ENCODE results near the gene ZDHHC14.

DNA sequence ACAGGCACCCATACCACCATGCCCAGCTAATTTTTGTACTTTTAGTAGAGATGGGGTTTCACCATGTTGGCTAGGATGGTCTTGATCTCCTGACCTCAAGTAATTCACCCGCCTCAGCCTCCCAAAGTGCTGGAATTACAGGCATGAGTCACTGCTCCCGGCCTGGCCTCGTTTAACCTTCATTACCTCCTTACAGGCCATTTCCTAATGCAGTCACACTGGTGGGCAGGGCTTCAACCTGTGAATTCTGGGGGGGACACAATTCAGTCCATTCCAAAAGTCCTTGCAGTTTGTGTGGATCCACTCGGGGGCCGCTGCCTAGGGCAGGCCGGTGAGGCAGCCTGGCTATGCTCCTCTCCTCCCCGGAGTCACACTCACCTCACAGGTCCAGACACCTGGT is 329.6 kb downstream of the ZDHHC14 start:
- no peak for TF ChIP-seq YY1 (IDR thresholded peaks at IDR 0.05; ENCODE audit: insufficient read depth, insufficient read length)
- TF ChIP-seq ZNF274 (IDR thresholded peaks at IDR 0.05; ENCODE audit: low read depth, low read length): no peak
